Suprapubic skin (tissue), 3 donors: ENCODE results near the gene CREBRF.

ENCODE experiments used
- CTCF ChIP-seq, 2 donors: fragments of 200-600 bp in 1 of 2; fragments of 450-650 bp in 1 of 2; sonication (generic) in 1 of 2; IDR thresholded peaks; one replicate each; pipeline ENCODE4 v1.5.1; 2016 to 2019; ENCODE audit warnings: antibody characterized with exemption in 2 of 2, mild to moderate bottlenecking in 1 of 2, moderate library complexity in 1 of 2
- POLR2A ChIP-seq, 2 donors: fragments of 450-650 bp; IDR thresholded peaks; one replicate each; pipeline ENCODE4 v1.6.1; 2017; ENCODE audit warnings: antibody characterized with exemption in 2 of 2, mild to moderate bottlenecking in 2 of 2, moderate library complexity in 2 of 2

GRCh38 chr5:173020154-173020581 is 36.0 kb upstream of the CREBRF start:
- TF ChIP-seq CTCF (IDR thresholded peaks at IDR 0.05) (no peak), POLR2A (IDR thresholded peaks at IDR 0.05) (no peak)
